Small intestine (tissue), 16 donors: ENCODE data around the gene PIAS3. TPM values are rescaled to one million over a fixed set of nuclear protein-coding genes. Genes with fewer than 3 reads are reported as not detected.

Source experiments
- DNase-seq, 2 donors: peaks; one replicate each; pipeline versions ENCODE4 v3.0.0 to v3.0.0-alpha.2; 2013
- FAIRE-seq: peaks from 2 replicates; lab custom pipeline; 2012; peaks lifted over from hg19 to GRCh38; lab: Jason Lieb, UNC
- H3K27ac ChIP-seq, 3 donors: one replicate each; pipeline ENCODE4 v1.5.1; 2013; ENCODE audit warnings: low read length in 2 of 3, mild to moderate bottlenecking in 2 of 3, control low read depth in 1 of 3, inconsistent platforms in 1 of 3, low read depth in 1 of 3, moderate library complexity in 1 of 3
- H3K27me3 ChIP-seq, 3 donors: one replicate each; pipeline ENCODE4 v1.6.1; 2013; ENCODE audit warnings: low read length in 3 of 3, inconsistent platforms in 1 of 3; ENCODE audit not compliant: control insufficient read depth in 3 of 3, insufficient read depth in 3 of 3
- H3K36me3 ChIP-seq, 3 donors: one replicate each; pipeline ENCODE4 v1.6.1; 2013; ENCODE audit warnings: low read length in 3 of 3, inconsistent platforms in 1 of 3, low read depth in 1 of 3, mild to moderate bottlenecking in 1 of 3, moderate library complexity in 1 of 3; ENCODE audit not compliant: control insufficient read depth in 3 of 3, insufficient read depth in 2 of 3
- H3K4me1 ChIP-seq, 3 donors: one replicate each; pipeline ENCODE4 v1.6.1; 2013; ENCODE audit warnings: low read length in 2 of 3, inconsistent platforms in 1 of 3, low read depth in 1 of 3, mild to moderate bottlenecking in 1 of 3, moderate library complexity in 1 of 3; ENCODE audit not compliant: control insufficient read depth in 3 of 3, insufficient read depth in 2 of 3
- H3K4me3 ChIP-seq, 3 donors: one replicate each; pipeline ENCODE4 v1.5.1; 2013; ENCODE audit warnings: low read length in 3 of 3, control low read depth in 1 of 3, inconsistent platforms in 1 of 3, low read depth in 1 of 3, mild to moderate bottlenecking in 1 of 3, moderate library complexity in 1 of 3
- H3K9me3 ChIP-seq, 2 donors: one replicate each; pipeline ENCODE4 v1.6.1; 2013; ENCODE audit warnings: low read depth in 1 of 2, low read length in 1 of 2; ENCODE audit not compliant: control insufficient read depth in 2 of 2, insufficient read depth in 1 of 2
- WGBS, 3 donors: extraction: QIAGEN DNeasy Blood & Tissue Kit; methylation state at CpG; one replicate each; pipeline ENCODE4 v1.1.7; 2013; 5-methylcytosine and 5-hydroxymethylcytosine counted together
- long read RNA-seq, 10 donors: transcript quantifications; one replicate each; lab custom pipeline, GENCODE V29; 2026
- polyA plus RNA-seq, 4 donors: library from polyadenylated mRNA; stranded (reverse) in 3 of 4; unstranded in 1 of 4; fragments of 200-250 nt in 3 of 4; fragments of 120-200 nt in 1 of 4; gene quantifications; one replicate each; pipeline versions ENCODE4 v1.2.1 to v1.2.3, GENCODE V29; 2013
- donor health status: healthy with polysubstance abuse.
- donor health status: control.
- donor health status: control.
- donor health status: Bipolar disorder and iron deficiency.
- donor health status: healthy.

Gene PIAS3
- polyA plus RNA-seq = 10 to 100 TPM in 2 of 4 donors, 1 to 10 TPM in 2; 5.9 to 21.7 (median 9.2) TPM
- long read RNA-seq, donor 1 = 0 reads
- long read RNA-seq, donor 2, partial matches to known transcripts = 0 of 2 reads
- long read RNA-seq, donor 2, other reads (novel, unspliced or antisense) = 0 of 2 reads
- long read RNA-seq, donor 3 = 0 reads
- long read RNA-seq, donor 4 = 0 reads
- long read RNA-seq, donor 5, partial matches to known transcripts = 0 of 1 reads
- long read RNA-seq, donor 5, other reads (novel, unspliced or antisense) = 0 of 1 reads
- long read RNA-seq, donor 6 = 0 reads
- long read RNA-seq, donor 7 = 0 reads
- long read RNA-seq, donor 8 = 0 reads
- long read RNA-seq, donor 9 = 0 reads
- long read RNA-seq, donor 10, partial matches to known transcripts = 9 of 14 reads
- long read RNA-seq, donor 10, other reads (novel, unspliced or antisense) = 0 of 14 reads

- no peaks in the 10 kb centered on the region for H3K27me3 ChIP-seq
- DNase-seq = peak; percentile 91 to 95
- H3K27ac ChIP-seq = peak within 1 kb of the TSS; percentile 54 to 89 (median 89)
- H3K36me3 ChIP-seq = peaks cover 0 to 26% (median under 1%) of the 10 kb centered on the region in 3 donors
- no peaks in the 10 kb centered on the region for H3K9me3 ChIP-seq
- FAIRE-seq = no peak
- H3K4me3 ChIP-seq = peak within 1 kb of the TSS; percentile 84
- H3K4me1 ChIP-seq = peaks cover 2 to 9% (median 6%) of the 10 kb centered on the region in 3 donors
- 0 to 1% (median 0%) methylated on average over 37 to 42 of the region's 42 CpGs for WGBS, 3 donors
Observed at GRCh38 chr1:145858901-145859490, at the start of gene PIAS3. PIAS3 (minus strand) TSS chr1:145859081; CDS start chr1:145858990, 91 bp downstream.

- Histone ChIP-seq H3K27ac (no peak overlapping the region), H3K27me3 (no peaks in the 10 kb centered on the region), H3K4me1 (no peaks in the 10 kb centered on the region), H3K9me3 (no peaks in the 10 kb centered on the region), H3K36me3 (peaks cover 6 to 8% (median 8%) of the 10 kb centered on the region in 3 donors), H3K4me3 (no peak overlapping the region)
- no peak for FAIRE-seq
- 65 to 86% (median 80%) methylated on average over 1 of the region's 1 CpG for WGBS, 3 donors
- DNase-seq = no peak
Observed at GRCh38 chr1:145908653-145909052, 49.8 kb upstream of the PIAS3 start.

GRCh38 chr1:145906954-145907753, 48.3 kb upstream of the PIAS3 start:
- no peak for FAIRE-seq
- WGBS, 3 donors = 77 to 93% (median 85%) methylated on average over 10 of the region's 10 CpGs
- H3K27ac ChIP-seq = peak overlapping the region in 1 of 3 donors; percentile 22

GRCh38 chr1:145901312-145902021, 42.6 kb upstream of the PIAS3 start:
- Histone ChIP-seq H3K9me3 (no peaks in the 10 kb centered on the region), H3K4me3 (no peak overlapping the region), H3K4me1 (no peaks in the 10 kb centered on the region), H3K27ac (no peak overlapping the region), H3K36me3 (no peaks in the 10 kb centered on the region), H3K27me3 (no peaks in the 10 kb centered on the region)
- DNase-seq (no peak), FAIRE-seq (no peak)
- 87 to 93% (median 88%) methylated on average over 12 of the region's 12 CpGs for WGBS, 3 donors

More at GRCh38 chr1:145906954-145907753, 48.3 kb upstream of the PIAS3 start:
- DNase-seq = no peak
- Histone ChIP-seq H3K9me3 (no peaks in the 10 kb centered on the region), H3K4me1 (no peaks in the 10 kb centered on the region), H3K36me3 (peaks cover 3 to 7% (median 6%) of the 10 kb centered on the region in 3 donors), H3K4me3 (no peak overlapping the region), H3K27me3 (no peaks in the 10 kb centered on the region)

- Histone ChIP-seq H3K4me1 (no peaks in the 10 kb centered on the region), H3K27me3 (no peaks in the 10 kb centered on the region), H3K36me3 (no peaks in the 10 kb centered on the region), H3K27ac (no peak overlapping the region), H3K9me3 (no peaks in the 10 kb centered on the region), H3K4me3 (no peak overlapping the region)
- DNase-seq = no peak
- FAIRE-seq = no peak
- 77 to 89% (median 87%) methylated on average over 5 of the region's 5 CpGs for WGBS, 3 donors
Observed at GRCh38 chr1:145898756-145899155, 39.9 kb upstream of the PIAS3 start.

GRCh38 chr1:145897969-145898368, 39.1 kb upstream of the PIAS3 start:
- no peak for FAIRE-seq
- 72 to 84% (median 80%) methylated on average over 1 of the region's 1 CpG for WGBS, 3 donors
- no peaks in the 10 kb centered on the region for H3K36me3 ChIP-seq

GRCh38 chr1:145895471-145895870, 36.6 kb upstream of the PIAS3 start:
- Histone ChIP-seq H3K27ac (no peak overlapping the region), H3K4me1 (peaks cover 0 to 21% (median 11%) of the 10 kb centered on the region in 3 donors), H3K9me3 (no peaks in the 10 kb centered on the region), H3K27me3 (no peaks in the 10 kb centered on the region), H3K36me3 (no peaks in the 10 kb centered on the region), H3K4me3 (no peak overlapping the region)
- FAIRE-seq (no peak), DNase-seq (no peak)
- 88 to 100% (median 95%) methylated on average over 1 of the region's 1 CpG for WGBS, 3 donors

More at GRCh38 chr1:145897969-145898368, 39.1 kb upstream of the PIAS3 start:
- Histone ChIP-seq H3K9me3 (no peaks in the 10 kb centered on the region), H3K27me3 (no peaks in the 10 kb centered on the region), H3K27ac (no peak overlapping the region), H3K4me1 (no peaks in the 10 kb centered on the region), H3K4me3 (no peak overlapping the region)
- no peak for DNase-seq
